ENCODE data around the gene FGF22. TPM values are rescaled to one million over a fixed set of nuclear protein-coding genes. Genes with fewer than 3 reads are reported as not detected.

Gene FGF22
- 0.06 and 0.26 TPM in 2 replicates for total RNA-seq

DNA sequence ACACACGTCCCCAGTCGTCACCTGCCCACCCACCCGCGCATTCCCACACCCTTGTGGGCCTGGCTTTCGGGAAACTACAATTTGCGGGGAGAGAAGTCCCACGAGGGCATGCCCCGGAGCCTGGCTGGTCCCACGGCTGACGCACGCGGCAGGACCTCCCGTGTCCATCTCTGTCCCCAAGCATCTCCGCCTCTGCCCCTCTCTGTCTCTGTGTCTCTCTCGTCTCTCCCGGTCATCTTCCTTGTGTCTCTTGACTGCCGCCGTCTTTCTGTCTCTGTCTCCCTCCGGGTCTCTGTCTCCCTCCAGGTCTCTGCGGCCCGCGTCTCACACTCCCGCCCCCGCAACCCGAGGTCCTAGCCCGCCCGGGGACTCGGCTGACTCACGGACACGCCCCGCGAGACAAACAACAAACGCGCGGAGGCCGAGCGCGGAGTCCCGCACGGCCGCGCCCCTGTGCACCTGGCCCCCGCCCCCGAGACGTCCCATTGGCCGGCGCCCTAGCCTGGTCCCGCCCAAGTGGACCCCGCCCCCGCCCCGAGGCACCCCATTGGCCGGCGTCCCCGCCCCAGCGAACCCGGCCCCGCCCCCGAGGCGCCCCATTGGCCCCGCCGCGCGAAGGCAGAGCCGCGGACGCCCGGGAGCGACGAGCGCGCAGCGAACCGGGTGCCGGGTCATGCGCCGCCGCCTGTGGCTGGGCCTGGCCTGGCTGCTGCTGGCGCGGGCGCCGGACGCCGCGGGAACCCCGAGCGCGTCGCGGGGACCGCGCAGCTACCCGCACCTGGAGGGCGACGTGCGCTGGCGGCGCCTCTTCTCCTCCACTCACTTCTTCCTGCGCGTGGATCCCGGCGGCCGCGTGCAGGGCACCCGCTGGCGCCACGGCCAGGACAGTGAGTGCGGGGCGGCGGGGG, at the start of gene FGF22:
TSS of gene FGF22 (plus strand) at position 627 of the 908 bp plus-strand sequence. CDS start at position 674, 47 bp downstream.

DNA sequence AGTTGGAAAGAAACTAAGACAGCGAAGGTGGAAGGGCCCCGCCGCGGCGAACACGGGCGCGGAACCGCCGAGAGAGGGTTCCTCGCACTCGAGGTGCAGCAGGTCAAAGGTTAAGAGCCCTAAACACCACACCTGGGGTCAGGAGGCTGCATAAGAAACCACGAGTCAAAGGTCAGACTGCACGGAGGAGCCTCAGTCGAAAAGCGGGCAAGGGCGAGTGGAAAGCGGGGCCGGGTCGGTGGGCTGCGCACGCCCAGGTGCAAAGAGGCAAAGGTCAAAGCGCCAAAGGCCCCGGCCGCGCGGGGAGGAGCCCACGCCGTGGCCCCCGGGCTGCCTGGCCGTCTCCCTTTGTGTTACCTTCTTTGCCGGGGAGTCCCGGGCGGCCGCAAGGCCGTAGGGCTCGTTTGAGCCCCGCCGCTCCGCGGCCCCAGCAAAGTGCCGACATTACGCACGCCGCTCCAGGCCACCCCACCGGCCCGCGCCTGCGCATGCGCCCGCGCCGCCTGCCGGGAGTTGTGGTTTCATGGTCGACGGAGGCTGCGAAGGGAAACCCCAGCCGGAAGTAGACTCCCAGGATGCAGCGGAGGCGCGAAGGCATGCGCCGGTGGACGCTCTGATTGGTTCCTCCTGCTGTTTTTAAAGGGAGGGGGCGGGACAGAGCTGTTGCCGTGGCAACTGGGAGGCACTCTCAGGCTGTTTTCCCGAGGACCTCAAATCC, 6.5 kb upstream of the FGF22 start, which contains the start of gene POLRMT:
TSS of gene POLRMT (minus strand) at position 470 of the 718 bp plus-strand sequence. CDS start at position 445, 25 bp downstream.

DNA sequence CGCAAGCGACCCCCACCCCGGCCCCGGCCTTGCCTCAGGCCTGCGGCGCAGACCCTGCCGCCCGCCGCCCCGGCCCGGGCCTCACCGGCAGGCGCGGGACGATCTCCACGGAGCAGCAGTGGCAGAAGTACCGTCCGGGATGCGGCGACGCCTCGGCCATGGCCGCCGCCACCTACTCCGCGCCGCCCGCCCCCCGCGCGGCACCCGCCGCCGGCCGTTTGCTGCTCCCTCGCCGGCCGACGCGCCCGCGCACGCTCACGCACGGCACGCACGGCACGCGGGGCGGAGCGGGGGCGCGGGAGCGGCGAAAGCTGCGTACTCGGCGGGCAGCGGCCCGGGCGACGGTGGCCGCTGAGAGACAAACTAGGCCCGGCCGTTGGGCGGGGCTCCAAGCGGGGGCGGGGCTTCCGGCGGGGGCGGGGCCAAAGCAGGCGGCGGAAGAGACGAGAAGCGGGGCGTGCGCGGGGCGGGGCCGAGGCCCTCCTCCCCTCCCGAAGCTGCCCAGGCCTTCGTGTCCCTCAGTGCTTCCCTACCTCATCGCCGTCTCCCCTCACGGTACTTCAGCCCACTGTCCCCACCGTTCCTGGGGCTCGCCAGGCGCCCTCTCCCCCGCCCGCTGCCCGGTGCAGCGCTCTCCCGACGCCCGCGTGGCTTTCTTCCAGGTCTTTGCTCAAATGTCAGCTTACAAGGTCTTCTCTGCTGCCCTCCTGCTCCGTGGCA, 23.4 kb downstream of the FGF22 start, which contains the start of gene RNF126:
TSS of gene RNF126 (minus strand) at position 253 of the 720 bp plus-strand sequence. CDS start at position 160, 93 bp downstream.

DNA sequence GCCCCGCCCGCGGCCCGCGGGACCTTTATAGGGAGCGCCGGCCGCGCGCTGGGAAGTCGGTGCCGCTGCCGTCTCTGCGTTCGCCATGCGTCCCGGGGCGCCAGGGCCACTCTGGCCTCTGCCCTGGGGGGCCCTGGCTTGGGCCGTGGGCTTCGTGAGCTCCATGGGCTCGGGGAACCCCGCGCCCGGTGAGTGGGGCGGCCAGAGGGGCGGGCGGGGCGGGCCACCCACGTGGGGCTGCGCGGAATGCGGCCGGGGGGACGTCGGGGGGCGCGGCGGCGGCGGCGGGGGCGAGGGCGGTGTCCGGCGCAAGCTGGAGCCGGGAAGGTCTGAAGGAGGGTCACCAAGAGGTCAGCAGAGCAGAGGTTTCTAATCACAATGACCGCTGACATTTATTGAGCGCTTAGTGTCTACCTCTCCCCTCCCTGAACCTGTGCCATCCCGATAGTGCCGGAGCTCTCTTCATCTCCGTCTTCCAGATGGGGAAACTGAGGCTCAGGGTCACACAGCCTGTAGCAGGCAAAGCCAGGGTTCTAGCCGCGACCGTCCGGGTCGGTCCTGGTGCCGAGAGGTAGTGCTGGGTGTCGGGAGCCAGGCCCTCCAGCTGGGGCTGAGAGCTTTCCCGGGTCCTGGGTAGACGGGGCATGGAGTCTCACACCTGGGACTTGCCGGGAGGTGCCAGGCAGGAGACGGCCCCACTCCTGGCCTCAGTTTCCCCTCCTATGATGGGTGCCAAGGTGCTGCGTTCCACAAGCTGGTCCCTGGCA, 36.8 kb downstream of the FGF22 start, which contains the start of gene FSTL3:
TSS of gene FSTL3 (plus strand) at position 54 of the 767 bp plus-strand sequence. CDS start at position 86, 32 bp downstream.

Other genes starting within 250 kb of the FGF22 start
- gene C2CD4C, start 230.7 kb upstream of the FGF22 start, total RNA-seq: not detected in 2 replicates
- 0.13 TPM in 1 of 2 replicates, not detected in the other for gene SHC2, start 178.8 kb upstream of the FGF22 start, total RNA-seq
- gene MADCAM1, start 143.4 kb upstream of the FGF22 start, total RNA-seq: 0.06 TPM in 1 of 2 replicates, not detected in the other
- gene TPGS1, start 132.4 kb upstream of the FGF22 start, total RNA-seq: 25.5 and 30.3 TPM in 2 replicates
- 63.0 and 74.1 TPM in 2 replicates for gene CDC34, start 108.1 kb upstream of the FGF22 start, total RNA-seq
- not detected in 2 replicates for gene GZMM, start 95.8 kb upstream of the FGF22 start, total RNA-seq
- gene BSG, start 67.3 kb upstream of the FGF22 start, total RNA-seq: 300 and 316 TPM in 2 replicates
- 0.26 and 0.62 TPM in 2 replicates for gene HCN2, start 50.0 kb upstream of the FGF22 start, total RNA-seq
- 15.5 and 18.5 TPM in 2 replicates for gene POLRMT, start 6.3 kb upstream of the FGF22 start, total RNA-seq
- gene RNF126, start 23.3 kb downstream of the FGF22 start, total RNA-seq: 10.1 and 16.8 TPM in 2 replicates
- gene FSTL3, start 36.5 kb downstream of the FGF22 start, total RNA-seq: 16.1 and 18.4 TPM in 2 replicates
- gene PRSS57, start 55.6 kb downstream of the FGF22 start, total RNA-seq: not detected in 2 replicates
- 2.1 and 5.8 TPM in 2 replicates for gene PALM, start 69.1 kb downstream of the FGF22 start, total RNA-seq
- under 0.01 TPM in 1 of 2 replicates, not detected in the other for gene MISP, start 111.2 kb downstream of the FGF22 start, total RNA-seq
- gene PTBP1, start 157.6 kb downstream of the FGF22 start, total RNA-seq: 71.4 and 77.9 TPM in 2 replicates
- not detected in 2 replicates for gene PLPPR3, start 182.1 kb downstream of the FGF22 start, total RNA-seq
- not detected in 2 replicates for gene AZU1, start 188.0 kb downstream of the FGF22 start, total RNA-seq
- gene PRTN3, start 201.1 kb downstream of the FGF22 start, total RNA-seq: not detected in 2 replicates
- gene ELANE, start 212.4 kb downstream of the FGF22 start, total RNA-seq: 0.12 and 0.26 TPM in 2 replicates
- gene CFD, start 219.8 kb downstream of the FGF22 start, total RNA-seq: 0.19 and 0.79 TPM in 2 replicates

All from aortic smooth muscle cell (primary cell).